Neural progenitor cell (in vitro differentiated cells): ENCODE results near the gene NPSR1.

Experiments used
- CTCF ChIP-seq: fragments of 200-600 bp; sonication (generic); IDR thresholded peaks from 2 replicates; pipeline ENCODE4 v1.5.1; 2017; ENCODE audit warnings: antibody characterized with exemption, mild to moderate bottlenecking
- EZH2 ChIP-seq: fragments of 200-600 bp; sonication (generic); IDR thresholded peaks from 2 replicates; pipeline ENCODE4 v1.6.1; 2017; ENCODE audit warnings: antibody characterized with exemption, mild to moderate bottlenecking, moderate library complexity

DNA sequence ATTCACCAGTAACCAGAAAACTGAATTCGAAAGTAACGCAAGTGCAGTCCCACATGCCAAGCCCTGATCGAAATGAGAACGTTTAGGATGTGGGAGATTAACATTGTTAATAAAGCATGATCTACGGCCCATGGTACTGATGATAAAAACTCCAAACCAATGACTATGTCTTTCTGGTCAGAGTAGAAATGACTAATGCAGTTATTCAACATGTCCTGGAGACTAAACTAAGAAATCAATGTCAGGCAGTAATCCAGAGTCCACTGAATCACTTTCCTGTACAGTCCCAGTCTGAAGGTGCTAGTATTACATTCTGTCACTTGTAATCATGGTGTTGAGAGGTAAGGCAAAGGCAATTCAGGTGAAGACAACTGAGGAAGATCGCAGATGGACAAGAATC, 14.4 kb downstream of the NPSR1 start:
- TF ChIP-seq CTCF (no peak), EZH2 (no peak)
